SHP77 (cell line): Measurements from ENCODE around the gene B3GAT2.
"Not testable (repeated sequence)": the region's sequence is repeated elsewhere in the genome, so short reads cannot be mapped to it uniquely, and the experiment has no call there.

Source experiments
- DNase-seq, 2 experiments: peaks; one replicate each; lab custom pipeline; 2025; lab: John Stamatoyannopoulos, UW

Gene B3GAT2, protein sequence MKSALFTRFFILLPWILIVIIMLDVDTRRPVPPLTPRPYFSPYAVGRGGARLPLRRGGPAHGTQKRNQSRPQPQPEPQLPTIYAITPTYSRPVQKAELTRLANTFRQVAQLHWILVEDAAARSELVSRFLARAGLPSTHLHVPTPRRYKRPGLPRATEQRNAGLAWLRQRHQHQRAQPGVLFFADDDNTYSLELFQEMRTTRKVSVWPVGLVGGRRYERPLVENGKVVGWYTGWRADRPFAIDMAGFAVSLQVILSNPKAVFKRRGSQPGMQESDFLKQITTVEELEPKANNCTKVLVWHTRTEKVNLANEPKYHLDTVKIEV

DNA sequence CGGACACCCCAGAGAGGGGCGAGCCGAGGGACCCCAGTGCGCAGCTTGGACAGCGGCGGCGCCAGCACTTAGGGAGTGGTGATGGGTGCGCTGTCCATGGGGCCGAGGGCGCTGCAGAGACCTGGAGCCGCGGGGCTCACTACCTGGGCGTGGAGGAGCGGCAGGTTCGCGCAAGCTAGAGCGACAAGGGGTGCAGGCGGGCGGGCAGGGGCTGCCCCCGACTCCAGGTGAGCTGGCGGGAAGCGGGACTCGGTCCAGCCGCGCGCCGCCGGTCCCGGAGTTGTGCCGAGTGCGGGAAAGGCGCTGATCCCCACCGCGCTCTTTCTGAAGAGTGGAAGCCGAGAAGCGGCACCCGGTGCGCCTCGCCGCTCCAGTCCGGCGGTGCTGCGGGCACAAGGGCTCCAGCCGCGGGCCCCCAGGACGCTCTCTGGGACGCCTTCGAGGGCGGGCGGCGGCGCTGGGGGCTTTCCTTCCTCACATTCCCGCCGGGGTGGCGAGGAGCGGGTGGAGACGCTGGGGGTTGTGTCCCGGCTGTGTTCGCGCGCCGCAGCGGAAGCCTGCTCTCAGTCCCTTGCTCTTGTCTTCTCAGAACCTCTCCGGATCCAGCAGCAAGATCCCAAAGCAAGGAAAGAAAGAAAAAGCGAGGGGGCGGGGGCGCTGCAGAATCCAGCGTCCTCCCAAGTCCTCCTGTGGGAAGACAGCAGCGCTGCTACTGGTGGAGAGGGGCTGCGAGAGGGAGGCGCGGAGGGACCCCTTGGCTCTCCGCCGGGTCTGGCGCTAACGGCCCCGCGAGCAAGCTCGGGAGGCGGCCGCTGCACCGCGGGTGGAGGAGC lies at the start of gene B3GAT2:
B3GAT2 (minus strand) TSS at position 610 of the 833 bp plus-strand sequence. CDS start 631 bp downstream, outside the sequence.
- DNase-seq: no peak

DNA sequence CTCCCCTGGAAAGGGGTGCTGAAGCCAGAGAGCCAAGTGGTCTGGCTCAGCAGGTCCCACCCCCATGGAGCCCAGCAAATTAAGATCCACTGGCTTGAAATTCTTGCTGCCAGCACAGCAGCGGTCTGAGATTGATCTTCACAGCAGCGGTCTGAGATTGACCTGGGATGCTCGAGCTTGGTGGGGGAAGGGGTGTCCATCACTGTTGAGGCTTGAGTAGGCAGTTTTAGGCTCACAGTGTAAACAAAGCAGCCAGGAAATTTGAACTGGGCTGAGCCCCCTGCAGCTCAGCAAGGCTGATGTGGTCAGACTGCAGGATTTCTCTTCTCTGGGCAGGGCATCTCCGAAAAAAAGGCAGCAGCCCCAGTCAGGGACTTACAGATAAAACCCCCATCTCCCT lies 41.3 kb upstream of the B3GAT2 start:
- no peak for DNase-seq

DNA sequence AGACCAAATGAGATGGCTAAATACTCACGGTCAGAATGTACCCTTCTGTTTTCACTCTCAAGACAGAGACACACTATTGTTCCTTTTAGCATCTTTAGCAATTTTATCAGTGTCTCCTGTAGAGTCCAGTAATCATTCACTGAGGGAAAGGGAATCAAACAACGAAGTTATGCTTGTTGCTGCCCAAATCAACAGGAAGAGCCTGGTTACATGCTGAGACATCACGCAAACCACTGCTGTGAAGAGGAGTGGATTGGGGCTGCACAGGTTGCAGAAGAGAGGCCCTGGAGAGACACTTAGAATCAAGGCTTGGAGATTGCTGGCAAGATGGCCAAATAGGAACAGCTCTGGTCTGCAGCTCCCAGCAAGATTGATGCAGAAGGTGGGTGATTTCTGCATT lies 40.5 kb upstream of the B3GAT2 start:
- no peak for DNase-seq

DNA sequence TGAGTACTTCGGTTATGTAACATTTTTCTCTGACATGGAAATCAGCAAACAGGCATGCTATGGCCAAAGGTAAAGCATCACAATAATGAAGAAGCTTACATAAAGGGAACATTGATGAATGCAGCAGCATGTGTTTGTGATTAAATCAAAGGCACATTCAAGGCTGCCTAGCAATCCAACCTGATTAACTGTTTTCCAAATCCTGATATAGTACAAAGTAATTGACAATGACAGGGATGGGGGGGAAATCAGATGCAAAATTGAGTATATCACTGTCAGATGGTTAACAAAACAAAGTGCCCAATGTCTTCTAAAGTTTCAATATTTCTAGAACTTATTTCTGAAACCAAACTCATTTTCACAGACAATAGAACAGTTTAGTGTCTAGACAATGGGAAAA lies 39.2 kb upstream of the B3GAT2 start:
- DNase-seq: no peak

DNA sequence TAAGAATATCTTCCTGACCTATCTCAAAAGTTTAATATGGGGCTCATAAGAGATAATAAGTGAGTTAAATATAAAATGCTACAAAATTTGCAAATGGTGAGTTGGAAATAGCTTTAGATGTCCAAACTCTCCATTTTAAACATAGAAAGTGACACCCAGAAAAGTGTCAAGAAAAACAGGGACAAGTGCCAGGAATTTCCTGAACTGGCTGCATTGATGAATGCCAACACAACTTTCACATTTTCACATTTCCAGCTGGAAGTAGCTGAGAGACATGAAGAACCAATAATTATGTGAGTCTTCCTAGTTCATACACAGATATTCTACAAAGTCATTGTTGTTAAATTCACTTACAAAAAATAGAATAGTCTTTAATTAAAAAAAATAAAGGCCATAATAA lies 38.6 kb upstream of the B3GAT2 start:
- DNase-seq: no peak

DNA sequence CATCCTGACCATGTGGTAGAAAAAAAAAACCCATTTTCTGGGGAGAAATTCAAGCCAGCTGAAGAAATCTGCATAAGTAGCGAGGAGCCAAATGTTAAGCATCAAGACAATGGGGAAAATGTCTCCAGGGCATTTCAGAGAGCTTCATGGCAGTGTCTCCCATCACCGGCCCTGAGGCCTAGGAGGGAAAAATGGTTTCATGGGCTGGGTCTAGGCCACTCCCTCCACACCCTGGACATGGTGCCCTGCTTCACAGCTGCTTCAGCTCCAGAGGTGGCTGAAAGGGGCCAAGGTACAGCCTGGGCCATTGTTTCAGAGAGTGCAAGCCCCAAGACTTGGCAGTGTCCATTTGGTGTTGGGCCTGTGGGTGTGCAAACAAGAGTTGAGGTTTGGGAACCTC lies 34.4 kb upstream of the B3GAT2 start:
- no peak for DNase-seq

DNA sequence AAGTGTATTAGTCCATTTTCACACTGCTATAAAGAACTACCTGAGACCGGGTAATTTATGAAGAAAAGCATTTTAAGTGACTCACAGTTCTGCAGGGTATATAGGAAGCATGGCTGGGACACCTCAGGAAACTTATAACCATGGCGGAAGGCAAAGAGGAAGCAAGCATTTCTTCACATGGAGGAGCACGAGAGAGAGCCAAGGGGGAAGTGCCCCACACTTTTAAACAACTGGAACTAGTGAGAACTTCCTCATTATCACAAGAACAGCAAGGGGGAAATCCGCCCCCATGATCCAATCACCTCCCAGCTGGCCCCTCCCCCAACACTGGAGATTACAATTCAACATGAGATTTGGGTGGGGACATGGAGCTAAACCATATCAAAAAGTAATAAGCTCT lies 28.3 kb upstream of the B3GAT2 start:
- no peak for DNase-seq

DNA sequence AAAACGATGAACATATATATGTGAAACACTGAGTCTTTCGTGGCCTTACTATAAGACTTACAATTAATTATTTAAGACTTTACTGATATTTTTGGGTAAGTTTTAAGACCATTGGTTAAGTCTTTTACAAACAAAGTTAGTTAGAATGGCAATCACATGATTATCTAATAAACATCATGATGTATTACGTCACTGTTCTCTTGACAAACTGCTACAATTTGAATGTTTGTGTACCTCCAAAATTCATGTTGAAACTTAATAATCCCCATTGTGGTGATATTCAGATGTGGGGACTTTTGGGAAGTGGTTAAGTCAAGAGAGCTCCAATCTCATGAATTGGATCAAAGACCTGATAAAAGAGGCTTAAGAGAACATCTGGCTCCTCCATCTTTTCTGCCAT lies 25.9 kb upstream of the B3GAT2 start:
- no peak for DNase-seq

DNA sequence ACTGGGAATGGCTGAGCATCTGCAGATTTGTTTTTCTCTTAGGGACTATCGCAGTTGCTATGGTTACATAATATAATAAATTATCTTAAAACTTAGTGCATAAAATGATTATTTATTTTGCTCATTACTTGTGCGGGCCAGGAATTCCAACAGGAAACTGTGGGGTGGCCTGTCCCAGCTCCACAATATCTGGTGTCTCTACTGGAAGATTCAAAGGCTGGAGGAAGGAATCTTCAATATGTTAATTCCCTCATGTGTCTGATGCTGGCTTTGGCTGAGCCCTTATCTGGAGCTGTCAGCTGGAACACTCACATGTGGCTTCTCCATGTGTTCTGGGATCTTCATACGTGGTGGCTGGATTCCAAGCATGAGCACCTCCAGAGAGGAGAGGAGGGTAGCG lies 23.9 kb upstream of the B3GAT2 start:
- no peak for DNase-seq

DNA sequence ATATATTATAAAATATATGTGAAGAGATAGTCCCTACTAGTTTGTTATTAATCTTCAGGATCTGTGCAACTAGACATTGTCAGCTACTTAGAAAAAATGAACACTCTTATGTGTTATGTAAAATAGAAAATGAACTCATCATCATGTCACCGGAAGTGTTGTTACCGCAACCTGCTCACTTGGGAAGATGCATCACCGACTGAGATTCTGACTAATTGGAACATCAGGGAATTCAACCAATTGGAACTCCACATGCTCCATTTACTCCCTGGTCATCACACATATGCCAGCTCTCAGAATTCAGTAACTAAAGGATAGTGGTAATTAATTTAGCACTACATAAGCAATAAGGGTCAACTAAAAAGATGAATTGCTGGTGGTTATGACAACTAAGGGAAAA lies 16.7 kb upstream of the B3GAT2 start:
- no peak for DNase-seq

DNA sequence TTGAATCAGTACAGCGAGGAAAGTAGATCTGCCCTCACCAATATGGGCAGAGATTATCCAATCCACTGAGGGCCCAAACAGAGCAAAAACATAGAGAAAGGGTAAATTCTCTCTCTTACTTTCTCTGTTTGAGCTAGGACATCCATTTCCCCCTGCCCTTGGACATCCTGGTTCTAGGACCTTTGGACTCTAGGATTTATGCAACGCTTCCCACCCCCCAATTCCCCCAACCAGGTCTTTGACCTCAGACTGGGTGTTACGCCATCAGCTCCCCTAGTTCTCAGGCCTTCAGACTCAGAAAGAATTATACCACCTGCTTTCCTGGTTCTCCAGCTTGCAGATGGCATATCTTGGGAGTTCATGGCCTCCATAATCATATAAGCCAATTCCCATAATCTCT lies 10.2 kb upstream of the B3GAT2 start:
- no peak for DNase-seq

DNA sequence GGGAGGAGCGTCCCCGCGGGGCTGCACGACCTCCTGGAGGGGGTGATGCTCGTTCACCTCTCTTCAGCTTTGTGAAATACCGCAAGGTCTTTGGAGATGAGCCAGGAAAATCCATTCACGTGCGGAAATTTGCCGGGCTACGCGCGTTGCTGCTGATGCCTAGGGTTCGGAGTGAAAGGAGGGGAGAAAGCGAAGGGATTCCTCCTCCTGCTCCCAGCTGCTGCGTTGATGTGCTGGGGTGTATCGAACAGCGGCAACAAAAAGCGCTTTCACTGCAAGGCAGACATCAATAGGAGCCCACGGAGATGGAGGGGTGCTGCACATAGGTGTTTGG lies 391 bp upstream of the B3GAT2 start:
- no peak for DNase-seq

DNA sequence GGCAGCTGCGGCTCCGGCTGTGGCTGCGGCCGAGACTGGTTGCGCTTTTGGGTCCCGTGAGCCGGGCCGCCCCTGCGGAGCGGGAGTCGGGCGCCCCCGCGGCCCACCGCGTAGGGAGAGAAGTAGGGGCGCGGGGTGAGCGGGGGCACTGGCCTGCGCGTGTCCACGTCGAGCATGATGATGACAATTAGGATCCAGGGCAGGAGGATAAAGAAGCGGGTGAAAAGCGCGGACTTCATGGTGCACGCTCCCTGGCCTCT lies 739 bp downstream of the B3GAT2 start:
- DNase-seq: no peak

DNA sequence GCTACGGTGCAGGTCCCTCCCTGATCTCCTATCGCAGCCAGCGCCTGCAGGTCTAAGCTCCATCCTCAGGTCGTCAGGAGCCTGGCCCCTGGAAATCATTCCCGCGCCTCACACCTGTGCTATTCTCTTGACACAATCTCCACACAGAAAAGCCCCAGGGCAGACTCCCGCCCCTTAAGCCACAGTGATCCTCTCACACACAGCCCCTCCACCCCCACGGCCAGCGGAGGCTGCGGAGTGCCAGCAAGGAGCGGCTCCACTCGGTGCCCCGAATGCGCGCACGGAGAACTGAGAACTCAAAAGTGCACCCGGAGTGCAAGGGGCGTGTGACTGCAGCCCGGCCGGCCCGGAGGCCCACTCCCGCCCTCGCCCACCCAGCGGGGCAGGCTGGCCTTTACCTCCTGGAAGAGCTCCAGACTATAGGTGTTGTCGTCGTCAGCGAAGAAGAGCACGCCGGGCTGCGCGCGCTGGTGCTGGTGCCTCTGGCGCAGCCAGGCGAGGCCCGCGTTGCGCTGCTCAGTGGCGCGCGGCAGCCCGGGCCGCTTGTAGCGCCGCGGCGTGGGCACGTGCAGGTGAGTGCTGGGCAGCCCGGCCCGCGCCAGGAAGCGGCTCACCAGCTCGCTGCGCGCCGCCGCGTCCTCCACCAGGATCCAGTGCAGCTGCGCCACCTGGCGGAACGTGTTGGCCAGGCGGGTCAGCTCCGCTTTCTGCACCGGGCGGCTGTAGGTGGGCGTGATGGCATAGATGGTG lies 1.2 kb downstream of the B3GAT2 start:
- DNase-seq: peak; percentile 30 to 83

DNA sequence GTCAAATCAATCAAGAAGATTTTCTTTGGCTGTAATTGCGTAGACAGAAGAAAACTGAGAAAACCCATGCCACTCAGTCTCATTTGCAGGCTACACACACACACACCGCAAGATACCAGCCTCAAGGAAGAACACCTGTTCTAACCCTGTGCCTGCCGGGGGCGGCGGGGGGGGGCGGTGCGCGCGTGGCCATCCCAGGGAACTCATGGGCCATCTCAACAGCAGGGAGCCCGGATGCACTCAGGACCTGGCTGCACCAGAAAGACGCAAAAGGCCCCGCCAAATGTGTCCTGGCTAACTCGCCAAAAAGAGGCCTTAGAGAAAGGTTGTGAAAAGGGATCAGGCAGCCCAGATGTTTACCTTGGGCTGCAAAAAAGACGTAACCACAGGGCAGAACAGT lies 2.1 kb downstream of the B3GAT2 start:
- no peak for DNase-seq

DNA sequence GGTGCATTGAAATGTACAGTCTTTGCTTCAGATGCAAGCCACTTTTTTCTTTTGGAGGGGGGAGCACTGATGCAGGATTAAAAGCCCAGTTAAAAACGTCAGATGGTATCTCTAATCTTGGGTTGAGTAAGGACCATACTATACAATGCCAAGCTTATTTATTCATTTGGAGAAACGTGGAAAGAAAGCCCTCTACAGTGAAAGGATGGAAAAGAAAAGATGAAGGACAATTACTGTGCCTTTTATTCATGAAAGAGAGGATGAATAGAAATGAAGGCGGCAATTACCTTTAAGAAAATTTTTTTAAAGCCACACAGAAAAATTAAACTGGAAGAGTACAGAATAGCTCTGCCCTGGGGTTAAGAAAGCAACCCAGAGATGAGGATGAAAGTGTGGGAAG lies 2.7 kb downstream of the B3GAT2 start:
- DNase-seq: no peak

DNA sequence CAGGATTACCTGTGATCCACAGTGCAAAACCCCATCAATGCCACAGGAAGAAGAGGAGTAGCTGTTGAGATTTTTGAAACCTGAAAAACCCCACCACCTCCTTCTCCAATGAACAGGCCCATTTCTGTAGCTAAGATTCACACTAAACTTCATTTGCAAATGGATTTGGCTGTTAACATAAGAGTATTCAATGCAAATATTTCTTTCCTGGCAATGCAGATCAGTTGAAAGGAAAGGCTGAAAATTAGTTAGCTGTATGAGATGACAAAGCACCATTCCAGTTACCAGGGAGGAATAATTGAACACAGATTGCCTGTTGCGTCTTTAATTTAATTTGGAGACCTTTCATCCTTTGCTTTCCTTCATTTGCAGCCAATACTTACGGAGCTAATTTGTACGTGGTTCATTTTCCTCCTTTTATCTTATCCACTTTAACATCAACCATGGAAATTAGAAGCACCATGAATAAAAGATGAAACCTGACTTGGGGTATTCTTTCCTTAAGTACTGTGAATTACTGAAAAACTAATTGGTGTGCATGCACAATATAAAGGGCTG lies 4.2 kb downstream of the B3GAT2 start:
- no peak for DNase-seq

DNA sequence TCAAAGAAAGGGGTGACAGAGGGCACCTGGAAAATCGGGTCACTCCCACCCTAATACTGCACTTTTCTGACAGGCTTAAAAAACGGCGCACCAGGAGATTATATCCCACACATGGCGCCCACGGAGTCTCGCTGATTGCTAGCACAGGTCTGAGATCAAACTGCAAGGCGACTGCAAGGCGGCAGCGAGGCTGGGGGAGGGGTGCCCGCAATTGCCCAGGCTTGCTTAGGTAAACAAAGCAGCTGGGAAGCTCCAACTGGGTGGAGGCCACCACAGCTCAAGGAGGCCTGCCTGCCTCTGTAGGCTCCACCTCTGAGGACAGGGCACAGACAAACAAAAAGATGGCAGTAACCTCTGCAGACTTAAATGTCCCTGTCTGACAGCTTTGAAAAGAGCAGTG lies 12.5 kb downstream of the B3GAT2 start:
- not testable (repeated sequence) for DNase-seq

DNA sequence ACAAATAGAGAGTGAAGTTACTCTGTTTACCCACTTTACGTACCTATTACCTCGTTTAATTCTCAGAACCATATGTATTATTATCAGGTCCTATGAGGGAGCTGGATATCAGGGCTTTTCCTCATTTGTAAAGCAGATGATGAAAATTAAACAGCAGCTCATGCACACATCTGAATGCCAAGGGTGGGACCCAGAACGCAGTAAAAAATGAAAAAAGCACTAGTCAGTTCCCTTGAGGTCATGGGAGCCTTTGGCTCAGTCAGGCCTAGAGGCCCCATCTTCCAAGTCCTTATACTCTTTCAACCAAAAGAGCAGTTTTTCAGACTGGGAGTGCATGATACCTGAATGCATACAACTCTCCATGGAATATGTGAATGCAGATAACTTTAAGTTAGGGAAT lies 23.0 kb downstream of the B3GAT2 start:
- no peak for DNase-seq

DNA sequence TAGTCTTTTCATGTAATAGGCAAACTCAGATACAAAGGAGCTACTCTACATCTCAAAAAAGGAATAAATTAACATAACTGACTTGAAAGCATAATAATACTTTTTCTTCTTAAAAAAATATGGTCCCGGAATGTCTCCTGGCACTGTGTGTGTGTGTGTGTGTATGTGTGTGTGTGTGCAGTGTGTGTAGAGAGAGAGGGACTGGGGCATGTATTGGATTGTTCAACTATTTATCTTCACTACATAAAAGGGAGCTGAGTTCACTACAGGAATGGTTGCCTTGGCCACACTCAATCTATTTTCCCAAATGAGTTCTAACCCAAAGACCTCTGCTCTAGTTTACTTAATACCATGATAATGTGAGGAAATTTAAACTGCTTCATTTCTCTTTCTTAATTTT lies 51.1 kb downstream of the B3GAT2 start:
- DNase-seq: no peak

DNA sequence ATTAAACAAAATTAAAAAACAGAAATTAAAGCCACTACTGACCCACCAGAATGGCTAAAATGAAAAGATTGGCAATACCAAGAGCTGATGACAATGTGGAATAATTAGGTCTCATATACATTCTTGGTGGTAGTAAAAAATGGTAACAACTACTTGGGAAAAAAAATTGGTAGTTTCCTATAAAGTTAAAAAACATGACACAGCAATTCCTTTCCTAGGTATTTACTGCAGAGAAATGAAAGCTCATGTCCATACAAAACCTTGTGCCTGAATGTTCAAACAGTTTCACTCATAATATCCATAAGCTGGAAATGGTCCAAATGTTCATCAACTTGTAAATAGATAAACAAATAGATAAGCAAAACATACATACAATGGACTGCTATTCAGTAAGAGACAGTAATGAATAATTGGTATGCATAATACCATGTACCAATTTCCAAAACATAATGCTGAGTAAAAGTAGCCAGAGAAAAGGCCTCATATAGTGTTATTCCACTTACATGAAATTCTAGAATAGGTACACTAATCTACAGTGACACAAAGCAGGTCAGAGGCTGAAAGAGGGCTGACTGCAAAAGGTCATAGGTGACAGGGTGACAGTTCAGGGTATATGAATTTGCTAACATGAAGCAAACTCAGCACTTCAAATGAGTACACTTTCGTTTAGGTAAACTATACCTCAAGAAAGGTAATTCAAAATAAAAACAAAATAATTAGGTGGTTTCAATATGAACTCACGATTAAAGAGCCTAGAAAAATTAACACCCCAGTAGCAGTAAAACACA lies 53.0 kb downstream of the B3GAT2 start:
- DNase-seq: no peak

DNA sequence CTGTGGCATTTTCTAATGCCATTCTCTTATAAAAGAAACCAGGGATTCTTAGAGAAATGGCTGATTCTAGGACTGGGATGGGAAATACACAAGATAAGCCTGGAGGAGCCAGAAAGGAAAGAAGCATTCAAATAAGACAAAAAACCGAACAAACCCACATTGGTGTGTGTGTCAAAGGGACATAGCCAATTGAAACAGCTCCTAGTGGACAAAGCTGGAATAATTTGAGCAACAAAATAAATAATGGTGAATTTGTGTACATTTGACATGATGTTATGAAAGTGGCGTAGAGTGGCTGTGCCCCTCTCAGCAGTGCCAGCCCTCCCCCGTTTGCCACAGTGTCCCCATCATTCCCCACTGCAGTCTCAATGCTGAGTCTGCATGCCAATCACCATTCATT lies 55.5 kb downstream of the B3GAT2 start:
- no peak for DNase-seq
